Caki2 (cell line): ENCODE results near the gene EIF4G1. TPM values are rescaled to one million over a fixed set of nuclear protein-coding genes. Genes with fewer than 3 reads are reported as not detected.

ENCODE experiments used
- DNase-seq: peaks from one replicate; pipeline ENCODE4 v3.0.0-alpha.2; 2015; ENCODE audit warnings: low read depth
- in situ Hi-C: cut with HindIII; loops from 2 replicates; pipeline ENCODE4 v1.10.0; 2016; ENCODE audit warnings: low sequenced_read_pairs, low pct_unique_long_range_greater_than_20kb, mixed read lengths
- total RNA-seq: library from RNA; depleted of rRNA; stranded (reverse); fragments of >200 nt; shearing (Covaris generic); gene quantifications from 2 replicates; pipeline ENCODE4 v1.2.3, GENCODE V29; 2014; ENCODE audit warnings: low replicate concordance

Gene EIF4G1
- total RNA-seq, 1 experiment from 2014 or later = 250 TPM

DNA sequence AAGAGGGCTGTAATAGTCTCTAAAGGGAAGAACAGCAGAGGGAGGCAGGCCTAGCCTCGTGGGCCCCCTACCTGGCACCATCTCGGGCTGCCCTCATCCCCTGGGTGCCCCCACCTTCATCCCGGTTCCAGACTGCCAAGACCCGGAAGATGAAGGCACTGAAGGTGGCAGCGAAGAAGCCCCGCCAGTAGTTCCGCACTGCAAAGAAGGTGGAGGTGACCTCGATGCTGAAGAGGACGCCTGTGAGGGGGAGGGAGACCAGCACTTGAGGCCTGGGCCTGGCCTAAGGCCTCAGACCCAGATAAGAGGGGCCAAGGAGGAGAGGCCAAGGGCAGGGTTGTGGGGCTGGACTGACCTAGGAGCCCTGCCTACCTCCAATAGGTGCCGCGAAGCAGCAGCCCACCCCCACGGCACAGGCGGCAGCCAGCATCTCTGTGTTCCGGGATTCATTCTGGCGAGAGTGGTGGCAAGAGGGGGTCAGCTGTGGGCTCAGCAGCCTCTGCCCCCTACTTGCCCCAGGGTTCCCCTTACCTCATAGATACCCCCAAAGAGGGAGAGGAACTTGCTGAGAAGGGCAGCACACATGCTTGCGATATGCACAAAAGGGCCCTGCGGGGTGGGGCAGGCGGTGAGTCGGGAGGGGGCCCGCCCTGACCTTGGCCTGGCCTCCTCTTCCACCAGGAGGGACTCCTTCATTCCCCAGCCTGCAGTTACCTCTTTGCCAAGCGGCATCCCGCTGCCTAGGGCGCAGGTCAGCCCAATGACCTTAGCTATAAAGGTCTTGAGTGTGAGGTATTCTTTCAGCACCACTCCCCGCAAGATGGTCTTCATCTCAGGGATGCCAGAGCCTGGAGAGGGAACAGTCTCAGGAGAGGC lies 43.1 kb downstream of the EIF4G1 start:
- DNase-seq = no peak
- in situ Hi-C loops = loop anchor here (25.0 kb wide), 1 partner anchor 180 kb away; no protein-coding TSS in a partner anchor

GRCh38 chr3:184358124-184358767 lies 43.8 kb downstream of the EIF4G1 start:
- in situ Hi-C loops = loop anchor here (25.0 kb wide), 1 partner anchor 179 kb away; no protein-coding TSS in a partner anchor
- no peak for DNase-seq

DNA sequence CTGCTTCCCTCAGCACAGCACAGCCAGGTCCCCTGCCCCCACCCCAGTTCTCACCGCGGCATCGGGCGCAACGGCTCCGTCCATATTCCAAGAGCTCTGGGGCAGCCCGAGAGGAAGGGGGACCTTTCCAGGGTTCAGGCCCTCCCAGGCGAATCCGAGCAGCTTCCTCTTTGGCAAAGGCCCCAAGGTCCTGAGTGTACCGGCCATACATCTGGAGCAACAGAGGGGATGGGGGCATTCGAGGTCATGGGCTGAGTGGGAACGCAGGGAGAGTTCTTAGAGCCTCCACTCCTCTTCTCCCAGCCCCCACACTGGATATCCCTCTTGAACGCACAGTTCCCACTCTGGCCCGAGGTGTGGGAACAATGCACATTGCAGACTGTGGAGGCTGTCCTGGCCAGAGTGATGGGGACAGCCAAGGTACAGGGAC lies 44.5 kb downstream of the EIF4G1 start:
- in situ Hi-C loops = loop anchor here (25.0 kb wide), 1 partner anchor 178 kb away; no protein-coding TSS in a partner anchor
- no peak for DNase-seq

DNA sequence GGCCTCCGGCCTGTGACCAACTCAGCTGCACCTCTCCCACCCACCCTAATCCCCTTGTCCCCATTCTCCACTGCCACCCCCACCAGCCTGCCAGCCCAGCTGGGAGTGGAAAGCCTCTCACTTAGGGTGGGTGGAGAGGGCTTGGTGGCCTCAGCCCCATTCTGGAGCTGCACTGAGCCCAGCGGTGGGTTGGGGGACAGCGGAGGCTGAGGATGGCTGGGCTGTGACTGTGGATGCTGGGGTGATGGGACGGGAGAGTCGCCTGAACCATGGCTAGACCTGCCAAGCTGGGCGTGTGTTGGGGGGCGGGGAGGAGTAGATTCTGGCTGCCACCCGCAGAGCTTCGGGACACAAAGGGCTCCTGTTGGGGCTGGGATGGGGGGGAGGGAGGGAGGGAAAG lies 45.2 kb downstream of the EIF4G1 start:
- in situ Hi-C loops = loop anchor here (25.0 kb wide), 1 partner anchor 178 kb away; no protein-coding TSS in a partner anchor
- DNase-seq = no peak

- DNase-seq = no peak
- in situ Hi-C loops = loop anchor here (25.0 kb wide), 1 partner anchor 177 kb away; no protein-coding TSS in a partner anchor
These were observed 45.9 kb downstream of the EIF4G1 start for GRCh38 chr3:184360070-184360928.

- in situ Hi-C loops = loop anchor here (25.0 kb wide), 1 partner anchor 176 kb away; no protein-coding TSS in a partner anchor
These were observed 46.6 kb downstream of the EIF4G1 start for GRCh38 chr3:184360929-184361531.

GRCh38 chr3:184361532-184361931 lies 47.1 kb downstream of the EIF4G1 start, which contains the start of the genes CLCN2 and POLR2H:
Gene CLCN2 (minus strand): TSS chr3:184361605. CDS start chr3:184361479, 126 bp downstream.
Gene POLR2H (plus strand): TSS chr3:184361710. CDS start chr3:184363493, 1,783 bp downstream.
- in situ Hi-C loops = loop anchor here (25.0 kb wide), 1 partner anchor 176 kb away; no protein-coding TSS in a partner anchor
- peak; percentile 78 for DNase-seq

More at GRCh38 chr3:184360929-184361531, 46.6 kb downstream of the EIF4G1 start:
- DNase-seq = no peak

- in situ Hi-C loops = loop anchor here (25.0 kb wide), 1 partner anchor 175 kb away; no protein-coding TSS in a partner anchor
These were observed 47.7 kb downstream of the EIF4G1 start for GRCh38 chr3:184361932-184362667.

GRCh38 chr3:184362668-184363546 lies 48.5 kb downstream of the EIF4G1 start:
- in situ Hi-C loops = loop anchor here (25.0 kb wide), 1 partner anchor 174 kb away; no protein-coding TSS in a partner anchor
- peak; percentile 97 for DNase-seq

More at GRCh38 chr3:184361932-184362667, 47.7 kb downstream of the EIF4G1 start:
- DNase-seq = peak; percentile 73

DNA sequence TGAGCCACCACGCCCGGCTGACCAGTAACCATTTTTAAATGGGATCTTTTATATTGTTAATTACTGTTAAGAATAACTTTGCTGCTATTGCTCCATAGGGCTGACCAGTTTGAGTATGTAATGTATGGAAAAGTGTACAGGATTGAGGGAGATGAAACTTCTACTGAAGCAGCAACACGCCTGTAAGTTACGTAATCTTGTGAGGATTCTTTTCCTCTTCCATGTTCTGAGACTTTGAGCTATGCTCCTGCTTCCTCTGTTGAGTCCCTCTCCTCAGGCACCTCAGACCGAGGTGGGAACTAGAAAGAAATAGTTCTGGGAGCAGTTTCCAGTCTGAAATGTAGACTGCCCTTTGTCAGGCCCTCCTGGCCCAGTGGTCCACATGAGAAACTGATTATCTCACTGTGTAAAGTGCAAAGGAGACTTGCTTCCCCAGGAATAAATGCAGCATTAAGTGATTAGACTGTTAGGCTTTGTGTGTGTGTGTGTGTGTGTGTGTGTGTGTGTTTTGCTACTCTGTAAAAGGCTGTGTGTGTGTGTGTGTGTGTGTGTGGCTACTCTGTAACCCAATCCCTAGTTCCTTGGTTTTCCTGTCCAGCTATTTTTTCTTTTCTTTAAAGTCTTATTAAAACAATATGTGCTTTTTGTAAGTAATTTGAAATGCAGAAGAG lies 52.3 kb downstream of the EIF4G1 start:
- in situ Hi-C loops = loop anchor here (25.0 kb wide), 1 partner anchor 171 kb away; no protein-coding TSS in a partner anchor
- no peak for DNase-seq

DNA sequence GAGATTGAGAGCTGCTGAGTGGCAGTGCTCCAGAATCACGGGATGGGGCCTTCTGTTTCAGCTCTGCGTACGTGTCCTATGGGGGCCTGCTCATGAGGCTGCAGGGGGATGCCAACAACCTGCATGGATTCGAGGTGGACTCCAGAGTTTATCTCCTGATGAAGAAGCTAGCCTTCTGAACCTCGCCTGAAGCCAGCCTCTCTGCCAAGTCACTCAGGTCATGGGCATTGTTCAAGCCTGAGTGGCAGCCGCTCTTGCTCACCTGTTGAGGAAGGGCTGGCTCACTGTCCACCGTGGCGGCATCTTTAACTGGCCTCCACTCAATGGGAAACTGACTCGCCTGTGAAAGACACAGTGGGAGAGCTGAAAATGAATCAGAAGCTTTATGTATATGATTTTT lies 53.7 kb downstream of the EIF4G1 start:
- no peak for DNase-seq
- in situ Hi-C loops = loop anchor here (25.0 kb wide), 1 partner anchor 169 kb away; no protein-coding TSS in a partner anchor

GRCh38 chr3:184368586-184369183 lies 54.3 kb downstream of the EIF4G1 start:
- DNase-seq = no peak

DNA sequence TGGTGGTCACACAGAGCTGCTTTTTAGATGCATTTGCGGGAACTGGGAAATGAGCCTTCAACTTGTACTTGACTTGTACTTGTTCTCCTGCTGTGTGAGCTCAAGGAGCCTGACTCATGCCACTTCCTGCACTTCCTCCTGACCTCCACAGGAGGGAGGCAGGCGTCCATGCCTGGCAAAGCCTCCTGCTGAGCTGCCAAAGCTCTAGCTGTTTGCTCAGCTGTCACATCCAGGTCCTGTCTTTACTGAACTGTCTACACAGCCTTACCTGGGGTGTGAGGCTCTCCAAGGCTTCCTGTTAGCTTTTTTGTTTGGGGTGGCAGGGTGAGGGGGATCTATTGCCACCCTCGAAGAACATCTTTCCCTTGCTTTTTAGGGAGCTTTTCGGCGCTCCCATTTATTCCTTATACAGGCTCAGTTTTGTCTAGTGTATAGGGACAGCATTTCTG lies 57.2 kb downstream of the EIF4G1 start:
- peak; percentile 70 for DNase-seq
- in situ Hi-C loops = loop anchor here (25.0 kb wide), 1 partner anchor 166 kb away; no protein-coding TSS in a partner anchor

More at GRCh38 chr3:184368586-184369183, 54.3 kb downstream of the EIF4G1 start:
- in situ Hi-C loops = loop anchor here (25.0 kb wide), 1 partner anchor 169 kb away; no protein-coding TSS in a partner anchor

- in situ Hi-C loops = loop anchor here (25.0 kb wide), 1 partner anchor 165 kb away; no protein-coding TSS in a partner anchor
- no peak for DNase-seq
These were observed 58.0 kb downstream of the EIF4G1 start for GRCh38 chr3:184372296-184372821.
